GM13976 (cell line): ENCODE data around the gene SLC9A1.
A peak's percentile ranks its signal among the peaks of the same experiment; 100 is the strongest.

ENCODE experiments used
- DNase-seq: peaks from one replicate; pipeline ENCODE4 v3.0.0; 2012; ENCODE audit warnings: low spot score
- in situ Hi-C: fragments of 300-500 bp; cut with MboI; formaldehyde crosslinking; loops from one replicate; pipeline ENCODE4 v1.12.0; 2022; ENCODE audit warnings: low sequenced_read_pairs, mixed read lengths, inconsistent platforms; ENCODE audit not compliant: unreplicated experiment
- TF ChIP-seq, protein P1 (sequence below): IDR thresholded peaks from 2 replicates; pipeline ENCODE4 v1.5.1; 2012; ENCODE audit warnings: borderline replicate concordance, mild to moderate bottlenecking; ENCODE audit not compliant: insufficient read depth; ENCODE audit errors: extremely low read depth, missing control alignments, control extremely low read depth

Gene SLC9A1

DNA sequence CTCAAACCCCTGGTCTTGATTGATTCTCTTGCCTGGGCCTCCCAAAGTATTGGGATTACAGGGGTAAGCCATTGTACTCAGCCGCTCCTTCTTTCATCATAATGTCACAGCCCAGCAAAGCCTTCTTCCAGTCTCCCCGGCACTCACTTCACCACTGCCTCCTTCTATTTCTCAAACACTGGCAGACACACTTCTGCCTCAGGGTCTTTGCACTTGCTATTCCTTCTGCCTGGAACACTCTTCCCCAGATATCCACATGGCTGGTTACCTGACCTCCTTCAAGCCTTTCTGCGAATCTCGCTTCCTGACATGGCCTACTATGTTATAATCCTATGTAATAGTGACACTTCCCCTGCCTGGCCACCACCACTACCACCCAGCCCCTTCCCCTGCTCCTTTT lies 7.2 kb upstream of the SLC9A1 start:
- TF ChIP-seq, protein P1, sequence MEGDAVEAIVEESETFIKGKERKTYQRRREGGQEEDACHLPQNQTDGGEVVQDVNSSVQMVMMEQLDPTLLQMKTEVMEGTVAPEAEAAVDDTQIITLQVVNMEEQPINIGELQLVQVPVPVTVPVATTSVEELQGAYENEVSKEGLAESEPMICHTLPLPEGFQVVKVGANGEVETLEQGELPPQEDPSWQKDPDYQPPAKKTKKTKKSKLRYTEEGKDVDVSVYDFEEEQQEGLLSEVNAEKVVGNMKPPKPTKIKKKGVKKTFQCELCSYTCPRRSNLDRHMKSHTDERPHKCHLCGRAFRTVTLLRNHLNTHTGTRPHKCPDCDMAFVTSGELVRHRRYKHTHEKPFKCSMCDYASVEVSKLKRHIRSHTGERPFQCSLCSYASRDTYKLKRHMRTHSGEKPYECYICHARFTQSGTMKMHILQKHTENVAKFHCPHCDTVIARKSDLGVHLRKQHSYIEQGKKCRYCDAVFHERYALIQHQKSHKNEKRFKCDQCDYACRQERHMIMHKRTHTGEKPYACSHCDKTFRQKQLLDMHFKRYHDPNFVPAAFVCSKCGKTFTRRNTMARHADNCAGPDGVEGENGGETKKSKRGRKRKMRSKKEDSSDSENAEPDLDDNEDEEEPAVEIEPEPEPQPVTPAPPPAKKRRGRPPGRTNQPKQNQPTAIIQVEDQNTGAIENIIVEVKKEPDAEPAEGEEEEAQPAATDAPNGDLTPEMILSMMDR: no peak
- DNase-seq: no peak
- in situ Hi-C loops: no loop called here

DNA sequence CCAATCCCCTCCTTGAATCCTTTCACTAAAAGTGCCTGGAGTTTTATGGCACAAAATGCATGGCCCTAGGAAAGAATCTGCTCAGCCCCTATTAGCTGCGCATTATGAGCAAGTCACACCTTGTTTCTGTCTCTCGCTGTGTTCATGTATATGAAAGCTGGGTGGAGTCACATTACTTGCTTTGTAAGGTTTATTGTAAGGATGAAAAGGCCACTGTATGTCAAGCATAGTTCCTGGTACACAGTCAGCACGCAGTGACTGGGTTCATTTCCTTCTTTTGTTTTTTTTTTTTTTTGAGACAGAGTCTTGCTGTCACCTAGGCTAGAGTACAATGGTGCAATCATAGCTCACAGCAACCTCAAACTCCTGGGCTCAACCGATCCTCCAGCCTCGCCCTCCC lies 6.7 kb upstream of the SLC9A1 start:
- in situ Hi-C loops: no loop called here
- peak; percentile 66 for DNase-seq
- TF ChIP-seq, protein P1: no peak

DNA sequence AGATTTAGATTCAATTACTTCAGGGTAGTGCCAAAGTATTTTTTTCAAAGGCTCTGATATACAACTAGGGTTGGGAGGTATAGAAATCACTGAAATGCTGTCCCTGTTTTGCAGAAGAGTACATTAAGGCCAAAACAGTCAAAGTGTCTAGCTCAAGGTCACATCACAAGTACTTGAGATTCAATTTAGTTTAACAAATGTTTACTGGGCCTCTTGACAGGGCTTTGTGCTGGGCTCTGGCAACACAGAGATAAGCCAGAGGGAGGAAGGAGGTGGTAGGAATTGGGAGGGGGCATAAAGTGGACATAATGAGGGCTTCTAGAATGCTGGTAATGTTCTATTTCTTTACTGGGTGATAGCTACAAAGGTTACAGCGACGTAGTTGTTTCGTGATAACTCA lies 2.3 kb upstream of the SLC9A1 start:
- DNase-seq: no peak
- TF ChIP-seq, protein P1: no peak
- in situ Hi-C loops: no loop called here

DNA sequence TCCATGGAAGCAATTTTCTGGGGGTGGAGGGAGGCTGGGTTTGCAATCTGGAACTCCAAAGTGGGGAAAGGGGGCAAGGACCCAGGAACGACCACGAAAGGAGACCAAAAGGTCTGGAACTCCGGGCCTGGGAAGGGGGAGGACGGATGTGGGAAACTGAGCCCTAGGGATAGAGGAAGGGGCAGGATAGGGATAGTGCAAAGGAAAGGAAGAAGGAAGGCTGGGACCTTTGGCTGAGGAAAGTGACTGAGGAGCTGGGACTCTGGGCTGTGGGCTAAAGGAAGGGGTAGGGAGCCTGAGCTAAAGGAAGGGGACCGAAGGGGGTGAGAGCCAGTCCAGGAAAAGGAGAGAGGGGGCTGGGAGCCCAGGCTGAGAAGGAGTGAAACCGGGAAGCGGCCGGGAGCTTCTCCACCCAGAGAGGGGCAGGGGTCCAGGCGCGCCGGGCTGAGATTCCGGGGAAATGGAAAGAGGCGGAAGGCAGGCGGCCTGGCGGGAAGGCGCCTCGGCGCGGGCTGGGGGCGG lies 395 bp downstream of the SLC9A1 start:
- in situ Hi-C loops: no loop called here
- TF ChIP-seq, protein P1: no peak
- no peak for DNase-seq

DNA sequence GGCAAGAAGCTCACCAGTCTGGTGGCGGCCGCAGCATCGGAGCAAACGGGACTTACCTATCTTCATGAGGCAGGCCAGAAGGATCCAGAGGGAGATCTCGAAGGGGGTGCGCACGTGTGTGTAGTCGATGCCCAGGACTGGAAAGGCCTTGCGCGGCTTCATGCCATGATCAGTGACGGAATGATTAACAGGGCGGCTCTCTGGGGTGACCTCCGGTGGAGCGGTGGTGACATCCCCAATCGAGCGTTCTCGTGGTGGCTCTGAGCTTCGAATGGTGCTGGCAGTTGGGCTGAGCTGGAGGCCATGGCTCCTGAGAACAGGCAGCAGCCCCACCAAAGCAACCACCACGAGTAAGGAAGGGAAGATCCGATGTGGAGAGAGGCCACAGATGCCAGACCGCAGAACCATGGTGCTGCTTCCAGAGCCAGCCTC lies 982 bp downstream of the SLC9A1 start:
- in situ Hi-C loops: no loop called here
- TF ChIP-seq, protein P1: no peak
- no peak for DNase-seq

DNA sequence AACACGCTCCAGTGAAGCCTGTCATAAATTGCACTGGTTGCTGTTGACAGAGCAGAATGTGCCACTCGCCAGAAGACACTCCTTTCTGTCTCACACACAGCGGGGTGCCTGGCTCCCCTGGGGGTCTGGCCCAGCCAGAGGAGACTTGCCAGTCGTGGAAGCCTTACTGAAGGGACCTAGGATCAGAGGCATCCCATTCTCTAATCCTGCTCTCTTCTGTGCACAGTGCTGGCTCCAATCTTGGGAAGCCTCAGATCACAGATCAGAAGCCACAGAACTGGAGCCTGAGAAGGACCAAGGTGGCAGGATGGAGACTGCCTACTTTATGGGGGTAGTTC lies 1.4 kb downstream of the SLC9A1 start:
- TF ChIP-seq, protein P1: no peak
- DNase-seq: no peak
- in situ Hi-C loops: no loop called here

DNA sequence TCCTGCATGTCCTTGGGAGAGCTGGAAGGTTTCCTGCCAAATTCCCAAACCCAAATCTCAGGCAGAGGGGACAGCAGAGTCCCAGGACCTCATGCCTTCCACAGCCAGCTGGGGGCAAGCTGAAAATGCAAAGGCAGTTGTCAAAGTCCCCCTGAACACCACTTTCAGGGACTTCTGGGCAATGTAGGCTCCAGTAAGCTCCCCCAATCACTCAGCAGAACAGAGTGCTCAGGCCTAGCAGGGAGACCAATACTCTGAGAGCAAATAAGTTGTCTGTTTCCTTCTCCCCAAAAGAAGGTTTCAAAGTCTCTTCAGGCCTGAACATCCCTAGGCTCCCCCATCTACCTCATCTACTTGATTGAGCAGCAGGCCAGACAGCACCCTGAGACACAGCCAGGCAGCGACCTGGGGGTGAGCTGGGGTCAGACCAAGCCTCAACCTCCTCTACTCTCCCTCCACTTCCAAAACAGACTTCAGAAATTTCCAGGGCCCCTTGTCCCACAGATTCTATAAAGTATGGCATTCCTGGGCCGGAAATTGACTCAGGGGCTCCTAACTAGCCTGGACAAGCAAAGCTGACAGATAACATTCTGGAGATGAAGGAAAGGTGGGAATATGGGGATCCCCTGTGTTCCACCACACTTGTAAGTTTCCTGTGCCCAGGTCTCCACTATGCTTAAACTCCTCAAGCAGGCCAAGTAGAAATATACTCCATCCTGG lies 1.9 kb downstream of the SLC9A1 start:
- no peak for DNase-seq
- TF ChIP-seq, protein P1: no peak
- in situ Hi-C loops: no loop called here
